Bronchial epithelial cell (primary cell): Measurements from ENCODE around the gene ZNF90. TPM values are rescaled to one million over a fixed set of nuclear protein-coding genes. Genes with fewer than 3 reads are reported as not detected.
"Not testable (repeated sequence)": the region's sequence is repeated elsewhere in the genome, so short reads cannot be mapped to it uniquely, and the experiment has no call there.

Experiments used
- DNase-seq: peaks from one replicate; pipeline ENCODE4 v3.0.0-alpha.2; 2010; ENCODE audit warnings: low read depth
- FAIRE-seq: peaks from 2 replicates; lab custom pipeline; 2011; peaks lifted over from hg19 to GRCh38; lab: Jason Lieb, UNC
- H3K27me3 ChIP-seq: 2 replicates; pipeline ENCODE4 v1.5.1; 2011; ENCODE audit warnings: low read length; ENCODE audit not compliant: control insufficient read depth, insufficient read depth
- H3K36me3 ChIP-seq: 2 replicates; pipeline ENCODE4 v1.5.1; 2011; ENCODE audit warnings: low read length; ENCODE audit not compliant: control insufficient read depth, insufficient read depth
- H3K4me3 ChIP-seq: 2 replicates; pipeline ENCODE4 v1.5.1; 2011; ENCODE audit warnings: mild to moderate bottlenecking, low read depth, low read length, control low read depth
- total RNA-seq: library from RNA; depleted of rRNA; stranded (reverse); fragments of >200 nt; gene quantifications from 2 replicates; pipeline ENCODE4 v1.2.1, GENCODE V29; 2014
- TF ChIP-seq, protein P1 (sequence below): IDR thresholded peaks from 2 replicates; pipeline ENCODE4 v1.5.1; 2011; ENCODE audit warnings: mild to moderate bottlenecking, moderate library complexity, low read length, control low read depth, inconsistent platforms; ENCODE audit not compliant: insufficient read depth, severe bottlenecking

Gene ZNF90
- total RNA-seq, 1 donor from 2014 or later: 2.1 TPM

DNA sequence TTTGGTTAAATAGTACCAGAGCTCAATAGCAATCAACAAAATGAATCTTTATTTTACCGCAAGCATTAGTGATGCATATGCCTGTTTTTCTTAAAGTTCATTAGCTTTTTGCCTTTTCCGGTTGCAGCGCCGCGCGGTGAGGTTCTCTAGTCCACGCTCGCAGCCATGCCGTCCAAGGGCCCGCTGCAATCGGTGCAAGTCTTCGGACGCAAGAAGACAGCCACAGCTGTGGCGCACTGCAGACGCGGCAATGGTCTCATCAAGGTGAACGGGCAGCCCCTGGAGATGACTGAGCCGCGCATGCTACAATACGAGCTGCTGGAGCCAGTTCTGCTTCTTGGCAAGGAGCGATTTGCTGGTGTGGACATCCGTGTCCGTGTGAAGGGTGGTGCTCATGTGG, 47.1 kb downstream of the ZNF90 start:
- Histone ChIP-seq H3K36me3 (no peaks in the 10 kb centered on the region), H3K27me3 (no peaks in the 10 kb centered on the region), H3K4me3 (no peak overlapping the region)
- DNase-seq (no peak), FAIRE-seq (no peak)
- TF ChIP-seq, protein P1, sequence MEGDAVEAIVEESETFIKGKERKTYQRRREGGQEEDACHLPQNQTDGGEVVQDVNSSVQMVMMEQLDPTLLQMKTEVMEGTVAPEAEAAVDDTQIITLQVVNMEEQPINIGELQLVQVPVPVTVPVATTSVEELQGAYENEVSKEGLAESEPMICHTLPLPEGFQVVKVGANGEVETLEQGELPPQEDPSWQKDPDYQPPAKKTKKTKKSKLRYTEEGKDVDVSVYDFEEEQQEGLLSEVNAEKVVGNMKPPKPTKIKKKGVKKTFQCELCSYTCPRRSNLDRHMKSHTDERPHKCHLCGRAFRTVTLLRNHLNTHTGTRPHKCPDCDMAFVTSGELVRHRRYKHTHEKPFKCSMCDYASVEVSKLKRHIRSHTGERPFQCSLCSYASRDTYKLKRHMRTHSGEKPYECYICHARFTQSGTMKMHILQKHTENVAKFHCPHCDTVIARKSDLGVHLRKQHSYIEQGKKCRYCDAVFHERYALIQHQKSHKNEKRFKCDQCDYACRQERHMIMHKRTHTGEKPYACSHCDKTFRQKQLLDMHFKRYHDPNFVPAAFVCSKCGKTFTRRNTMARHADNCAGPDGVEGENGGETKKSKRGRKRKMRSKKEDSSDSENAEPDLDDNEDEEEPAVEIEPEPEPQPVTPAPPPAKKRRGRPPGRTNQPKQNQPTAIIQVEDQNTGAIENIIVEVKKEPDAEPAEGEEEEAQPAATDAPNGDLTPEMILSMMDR: no peak

DNA sequence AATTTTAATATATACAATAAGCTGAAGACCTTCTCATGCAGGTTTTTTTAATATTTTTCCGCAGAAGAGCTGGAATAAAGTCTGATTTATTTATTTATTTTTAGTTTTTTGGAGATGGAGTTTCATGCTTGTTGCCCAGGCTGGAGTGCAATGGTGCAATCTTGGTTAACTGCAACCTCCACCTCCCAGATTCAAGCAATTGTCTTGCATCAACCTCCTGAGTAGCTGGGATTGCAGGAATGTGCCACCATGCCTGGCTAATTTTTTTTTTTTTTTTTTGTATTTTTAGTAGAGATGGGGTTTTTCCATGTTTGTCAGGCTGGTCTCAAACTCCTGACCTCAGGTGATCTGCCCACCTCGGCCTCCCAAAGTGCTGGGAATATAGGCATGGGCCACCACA, 55.1 kb downstream of the ZNF90 start:
- not testable (repeated sequence) for H3K27me3 ChIP-seq, FAIRE-seq, DNase-seq, H3K4me3 ChIP-seq, H3K36me3 ChIP-seq

DNA sequence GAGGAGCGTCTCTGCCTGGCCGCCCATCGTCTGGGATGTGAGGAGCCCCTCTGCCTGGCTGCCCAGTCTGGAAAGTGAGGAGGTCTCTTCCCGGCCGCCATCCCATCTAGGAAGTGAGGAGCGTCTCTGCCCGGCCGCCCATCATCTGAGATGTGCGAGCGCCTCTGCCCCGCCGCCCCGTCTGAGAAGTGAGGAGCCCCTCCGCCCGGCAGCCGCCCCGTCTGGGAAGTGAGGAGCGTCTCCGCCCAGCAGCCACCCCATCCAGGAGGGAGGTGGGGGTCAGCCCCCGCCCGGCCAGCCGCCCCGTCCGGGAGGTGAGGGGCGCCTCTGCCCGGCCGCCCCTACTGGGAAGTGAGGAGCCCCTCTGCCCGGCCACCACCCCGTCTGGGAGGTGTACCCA, 59.9 kb downstream of the ZNF90 start:
- H3K27me3 ChIP-seq, H3K4me3 ChIP-seq, H3K36me3 ChIP-seq, FAIRE-seq, DNase-seq: not testable (repeated sequence)

GRCh38 chr19:20151617-20152145, 73.9 kb downstream of the ZNF90 start:
- FAIRE-seq (no peak), DNase-seq (no peak)
- H3K36me3 ChIP-seq: no peaks in the 10 kb centered on the region
- no peak overlapping the region for H3K4me3 ChIP-seq
- TF ChIP-seq, protein P1: no peak
- no peaks in the 10 kb centered on the region for H3K27me3 ChIP-seq

DNA sequence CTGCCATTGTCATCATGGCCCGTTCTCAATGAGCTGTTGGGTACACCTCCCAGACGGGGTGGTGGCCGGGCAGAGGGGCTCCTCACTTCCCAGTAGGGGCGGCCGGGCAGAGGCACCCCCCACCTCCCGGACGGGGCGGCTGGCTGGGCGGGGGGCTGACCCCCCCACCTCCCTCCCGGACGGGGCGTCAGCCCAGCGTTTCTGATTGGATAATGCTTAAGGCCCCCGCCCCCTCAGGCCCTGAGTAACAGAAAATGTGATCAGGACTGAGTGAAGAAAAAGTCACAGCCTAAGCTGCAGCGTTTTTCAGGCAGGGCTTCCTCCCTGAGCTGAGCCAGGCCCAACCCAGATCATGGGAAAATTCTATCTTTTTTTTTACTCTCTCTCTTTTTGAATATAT, 74.7 kb downstream of the ZNF90 start:
- not testable (repeated sequence) for H3K27me3 ChIP-seq, FAIRE-seq, DNase-seq, H3K36me3 ChIP-seq, H3K4me3 ChIP-seq

GRCh38 chr19:20153281-20153680, 75.5 kb downstream of the ZNF90 start:
- Histone ChIP-seq H3K4me3 (no peak overlapping the region), H3K36me3 (no peaks in the 10 kb centered on the region), H3K27me3 (no peaks in the 10 kb centered on the region)
- TF ChIP-seq, protein P1: no peak
- FAIRE-seq: no peak
- peak; percentile 16 for DNase-seq

DNA sequence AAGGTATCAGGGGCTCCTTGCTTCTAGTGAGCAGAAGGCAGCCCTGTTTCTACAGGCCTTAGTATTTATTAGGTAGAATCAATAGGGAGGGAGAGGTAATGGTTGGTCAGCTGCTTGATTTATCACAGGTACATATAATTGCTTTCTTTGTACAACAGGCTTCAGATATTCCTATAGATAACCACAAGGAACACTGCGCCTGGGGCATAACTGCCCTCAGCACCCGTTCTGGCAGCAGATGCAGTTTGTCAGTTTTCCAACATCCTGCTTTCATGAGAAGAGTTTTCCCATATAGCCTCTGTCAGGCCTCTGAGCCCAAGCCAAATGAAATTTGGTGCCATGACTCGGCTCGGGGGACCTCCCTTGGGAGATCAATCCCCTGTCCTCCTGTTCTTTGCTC, 76.8 kb downstream of the ZNF90 start:
- no peak overlapping the region for H3K4me3 ChIP-seq
- H3K27me3 ChIP-seq: no peaks in the 10 kb centered on the region
- H3K36me3 ChIP-seq: no peaks in the 10 kb centered on the region
- FAIRE-seq (no peak), DNase-seq (no peak)
- TF ChIP-seq, protein P1: no peak
